ENCODE results near the gene PEBP1. TPM values are rescaled to one million over a fixed set of nuclear protein-coding genes. Genes with fewer than 3 reads are reported as not detected.

Gene PEBP1
- total RNA-seq, 1 donor from 2014 or later, result 291 TPM

GRCh38 chr12:118136559-118137003 is 657 bp downstream of the PEBP1 start:
- peak; percentile 58 for DNase-seq (ENCODE audit: low spot score)

GRCh38 chr12:118137148-118137678 is 1.3 kb downstream of the PEBP1 start:
- DNase-seq (ENCODE audit: low spot score), result no peak

GRCh38 chr12:118140825-118141224 is 4.9 kb downstream of the PEBP1 start:
- DNase-seq (ENCODE audit: low spot score), result no peak

- no peak for DNase-seq (ENCODE audit: low spot score)
These were observed 8.6 kb downstream of the PEBP1 start for GRCh38 chr12:118144499-118144898.

- DNase-seq (ENCODE audit: low spot score), result no peak
These were observed 9.3 kb downstream of the PEBP1 start for GRCh38 chr12:118145113-118145797.

GRCh38 chr12:118145798-118146156 is 9.9 kb downstream of the PEBP1 start:
- no peak for DNase-seq (ENCODE audit: low spot score)

GRCh38 chr12:118148287-118148686 is 12.4 kb downstream of the PEBP1 start:
- no peak for DNase-seq (ENCODE audit: low spot score)

- DNase-seq (ENCODE audit: low spot score), result no peak
These were observed 14.7 kb downstream of the PEBP1 start for GRCh38 chr12:118150625-118151024.

- DNase-seq (ENCODE audit: low spot score), result no peak
These were observed 15.8 kb downstream of the PEBP1 start for GRCh38 chr12:118151755-118152154.

- DNase-seq (ENCODE audit: low spot score), result no peak
These were observed 24.6 kb downstream of the PEBP1 start for GRCh38 chr12:118160536-118160935.

- no peak for DNase-seq (ENCODE audit: low spot score)
These were observed 29.0 kb downstream of the PEBP1 start for GRCh38 chr12:118164798-118165486.

GRCh38 chr12:118166946-118167345 is 31.0 kb downstream of the PEBP1 start:
- DNase-seq (ENCODE audit: low spot score), result no peak

GRCh38 chr12:118175823-118176447 is 40.0 kb downstream of the PEBP1 start:
- DNase-seq (ENCODE audit: low spot score), result no peak

- no peak for DNase-seq (ENCODE audit: low spot score)
These were observed 47.2 kb downstream of the PEBP1 start for GRCh38 chr12:118183155-118183554.

GRCh38 chr12:118183711-118184110 is 47.8 kb downstream of the PEBP1 start:
- DNase-seq (ENCODE audit: low spot score), result no peak

- no peak for DNase-seq (ENCODE audit: low spot score)
These were observed 49.9 kb downstream of the PEBP1 start for GRCh38 chr12:118185602-118186397.

GRCh38 chr12:118187751-118188435 is 52.0 kb downstream of the PEBP1 start:
- no peak for DNase-seq (ENCODE audit: low spot score)

GRCh38 chr12:118188690-118189371 is 52.9 kb downstream of the PEBP1 start:
- DNase-seq (ENCODE audit: low spot score), result no peak

GRCh38 chr12:118189741-118190191 is 53.8 kb downstream of the PEBP1 start:
- no peak for DNase-seq (ENCODE audit: low spot score)

- DNase-seq (ENCODE audit: low spot score), result no peak
These were observed 54.3 kb downstream of the PEBP1 start for GRCh38 chr12:118190266-118190665.

- no peak for DNase-seq (ENCODE audit: low spot score)
These were observed 57.6 kb downstream of the PEBP1 start for GRCh38 chr12:118193477-118193876.
